Measurements from ENCODE around the gene YY1.
A peak's percentile ranks its signal among the peaks of the same experiment; 100 is the strongest.

The YY1 gene

GRCh38 chr14:100271247-100271939 is 32.4 kb downstream of the YY1 start:
- H3K9me3 ChIP-seq (ENCODE audit: low read depth, low read length), result no peaks in the 10 kb centered on the region
- no peak overlapping the region for H3K27ac ChIP-seq
- H3K4me3 ChIP-seq, result no peak overlapping the region
- DNase-seq (ENCODE audit: low read depth, low spot score), result no peak
- H3K36me3 ChIP-seq (ENCODE audit: insufficient read depth, low read length), result peaks cover 42% of the 10 kb centered on the region
- TF ChIP-seq POLR2AphosphoS5 (IDR thresholded peaks at IDR 0.05; ENCODE audit: borderline replicate concordance, low read depth, low read length), result no peak
- no peak for TF ChIP-seq EZH2 (IDR thresholded peaks at IDR 0.05)
- no peak for TF ChIP-seq FOXP2 (optimal IDR thresholded peaks at IDR 0.05; ENCODE audit: control extremely low read depth, extremely low read length, insufficient read depth)
- no peak overlapping the region for H3K9ac ChIP-seq (ENCODE audit: insufficient read length)

- H3K9ac ChIP-seq (ENCODE audit: insufficient read length), result no peak overlapping the region
- no peak overlapping the region for H3K4me3 ChIP-seq
- no peak overlapping the region for H3K27ac ChIP-seq
Measured at GRCh38 chr14:100274250-100274649, 35.3 kb downstream of the YY1 start.

GRCh38 chr14:100275214-100275613 is 36.3 kb downstream of the YY1 start:
- no peak for TF ChIP-seq EZH2 (IDR thresholded peaks at IDR 0.05)
- TF ChIP-seq POLR2AphosphoS5 (IDR thresholded peaks at IDR 0.05; ENCODE audit: borderline replicate concordance, low read depth, low read length), result no peak
- no peak for TF ChIP-seq FOXP2 (optimal IDR thresholded peaks at IDR 0.05; ENCODE audit: control extremely low read depth, extremely low read length, insufficient read depth)
- no peak overlapping the region for H3K9ac ChIP-seq (ENCODE audit: insufficient read length)
- no peak overlapping the region for H3K4me3 ChIP-seq
- DNase-seq (ENCODE audit: low read depth, low spot score), result no peak
- no peak overlapping the region for H3K27ac ChIP-seq
- peaks cover 45% of the 10 kb centered on the region for H3K36me3 ChIP-seq (ENCODE audit: insufficient read depth, low read length)
- no peaks in the 10 kb centered on the region for H3K9me3 ChIP-seq (ENCODE audit: low read depth, low read length)

More at GRCh38 chr14:100274250-100274649, 35.3 kb downstream of the YY1 start:
- no peaks in the 10 kb centered on the region for H3K9me3 ChIP-seq (ENCODE audit: low read depth, low read length)
- H3K36me3 ChIP-seq (ENCODE audit: insufficient read depth, low read length), result peaks cover 47% of the 10 kb centered on the region
- no peak for TF ChIP-seq FOXP2 (optimal IDR thresholded peaks at IDR 0.05; ENCODE audit: control extremely low read depth, extremely low read length, insufficient read depth)
- no peak for TF ChIP-seq POLR2AphosphoS5 (IDR thresholded peaks at IDR 0.05; ENCODE audit: borderline replicate concordance, low read depth, low read length)
- no peak for TF ChIP-seq EZH2 (IDR thresholded peaks at IDR 0.05)
- no peak for DNase-seq (ENCODE audit: low read depth, low spot score)

- H3K4me3 ChIP-seq, result no peak overlapping the region
- peak overlapping the region; percentile 22; the same call in 1 of the 2 replicates for H3K27ac ChIP-seq
- no peak overlapping the region for H3K9ac ChIP-seq (ENCODE audit: insufficient read length)
- no peak for TF ChIP-seq FOXP2 (optimal IDR thresholded peaks at IDR 0.05; ENCODE audit: control extremely low read depth, extremely low read length, insufficient read depth)
- no peak for TF ChIP-seq POLR2AphosphoS5 (IDR thresholded peaks at IDR 0.05; ENCODE audit: borderline replicate concordance, low read depth, low read length)
- TF ChIP-seq EZH2 (IDR thresholded peaks at IDR 0.05), result no peak
- no peak for DNase-seq (ENCODE audit: low read depth, low spot score)
- peaks cover 45% of the 10 kb centered on the region for H3K36me3 ChIP-seq (ENCODE audit: insufficient read depth, low read length)
- H3K9me3 ChIP-seq (ENCODE audit: low read depth, low read length), result no peaks in the 10 kb centered on the region
Measured at GRCh38 chr14:100278702-100279101, 39.8 kb downstream of the YY1 start.

GRCh38 chr14:100279133-100279532 is 40.2 kb downstream of the YY1 start:
- no peak overlapping the region for H3K9ac ChIP-seq (ENCODE audit: insufficient read length)
- TF ChIP-seq FOXP2 (optimal IDR thresholded peaks at IDR 0.05; ENCODE audit: control extremely low read depth, extremely low read length, insufficient read depth) (no peak), POLR2AphosphoS5 (IDR thresholded peaks at IDR 0.05; ENCODE audit: borderline replicate concordance, low read depth, low read length) (no peak), EZH2 (IDR thresholded peaks at IDR 0.05) (no peak)
- no peak for DNase-seq (ENCODE audit: low read depth, low spot score)
- peaks cover 44% of the 10 kb centered on the region for H3K36me3 ChIP-seq (ENCODE audit: insufficient read depth, low read length)
- H3K4me3 ChIP-seq, result no peak overlapping the region
- peak overlapping the region; percentile 22; the same call in 1 of the 2 replicates for H3K27ac ChIP-seq
- no peaks in the 10 kb centered on the region for H3K9me3 ChIP-seq (ENCODE audit: low read depth, low read length)

GRCh38 chr14:100279563-100279962 is 40.6 kb downstream of the YY1 start:
- H3K36me3 ChIP-seq (ENCODE audit: insufficient read depth, low read length), result peaks cover 40% of the 10 kb centered on the region
- TF ChIP-seq FOXP2 (optimal IDR thresholded peaks at IDR 0.05; ENCODE audit: control extremely low read depth, extremely low read length, insufficient read depth) (no peak), POLR2AphosphoS5 (IDR thresholded peaks at IDR 0.05; ENCODE audit: borderline replicate concordance, low read depth, low read length) (no peak), EZH2 (IDR thresholded peaks at IDR 0.05) (no peak)
- DNase-seq (ENCODE audit: low read depth, low spot score), result no peak
- no peak overlapping the region for H3K27ac ChIP-seq
- no peaks in the 10 kb centered on the region for H3K9me3 ChIP-seq (ENCODE audit: low read depth, low read length)
- H3K9ac ChIP-seq (ENCODE audit: insufficient read length), result no peak overlapping the region
- H3K4me3 ChIP-seq, result no peak overlapping the region

GRCh38 chr14:100281286-100282082 is 42.5 kb downstream of the YY1 start:
- Histone ChIP-seq H3K4me3 (no peak overlapping the region), H3K9me3 (ENCODE audit: low read depth, low read length) (no peaks in the 10 kb centered on the region), H3K9ac (ENCODE audit: insufficient read length) (no peak overlapping the region), H3K36me3 (ENCODE audit: insufficient read depth, low read length) (peaks cover 24% of the 10 kb centered on the region), H3K27ac (no peak overlapping the region)
- no peak for DNase-seq (ENCODE audit: low read depth, low spot score)
- TF ChIP-seq POLR2AphosphoS5 (IDR thresholded peaks at IDR 0.05; ENCODE audit: borderline replicate concordance, low read depth, low read length) (no peak; the same call in 1 of the 2 replicates), EZH2 (IDR thresholded peaks at IDR 0.05) (no peak), FOXP2 (optimal IDR thresholded peaks at IDR 0.05; ENCODE audit: control extremely low read depth, extremely low read length, insufficient read depth) (no peak)

GRCh38 chr14:100282083-100282350 is 43.1 kb downstream of the YY1 start:
- DNase-seq (ENCODE audit: low read depth, low spot score), result no peak
- no peak overlapping the region for H3K9ac ChIP-seq (ENCODE audit: insufficient read length)

More at GRCh38 chr14:100282083-100282350, 43.1 kb downstream of the YY1 start:
- peaks cover 19% of the 10 kb centered on the region for H3K36me3 ChIP-seq (ENCODE audit: insufficient read depth, low read length)
- TF ChIP-seq EZH2 (IDR thresholded peaks at IDR 0.05) (no peak), FOXP2 (optimal IDR thresholded peaks at IDR 0.05; ENCODE audit: control extremely low read depth, extremely low read length, insufficient read depth) (no peak), POLR2AphosphoS5 (IDR thresholded peaks at IDR 0.05; ENCODE audit: borderline replicate concordance, low read depth, low read length) (no peak)
- H3K4me3 ChIP-seq, result no peak overlapping the region
- no peaks in the 10 kb centered on the region for H3K9me3 ChIP-seq (ENCODE audit: low read depth, low read length)
- H3K27ac ChIP-seq, result peak overlapping the region; percentile 70; the same call in 1 of the 2 replicates

Data from SK-N-MC (cell line).